Vagina (tissue), 2 donors: ENCODE measurements around the gene RTN4IP1. TPM values are rescaled to one million over a fixed set of nuclear protein-coding genes. Genes with fewer than 3 reads are reported as not detected.

Experiments used
- DNase-seq, 2 donors: peaks; one replicate each; pipeline ENCODE4 v3.0.0-alpha.2; 2017; ENCODE audit errors: extremely low spot score in 2 of 2
- H3K27ac ChIP-seq: fragments of 200-600 bp; sonication (generic); one replicate; pipeline ENCODE4 v1.5.1; 2019
- H3K27me3 ChIP-seq: fragments of 200-600 bp; sonication (generic); one replicate; pipeline ENCODE4 v1.5.1; 2019
- H3K36me3 ChIP-seq, 2 donors: fragments of 200-600 bp; sonication (generic); one replicate each; pipeline ENCODE4 v1.5.1; 2017 to 2019
- H3K4me1 ChIP-seq: fragments of 200-600 bp; sonication (generic); one replicate; pipeline ENCODE4 v1.5.1; 2019
- H3K4me3 ChIP-seq, 2 donors: fragments of 200-600 bp; sonication (generic); 1 replicate in 1 of 2; 2 replicates in 1 of 2; pipeline ENCODE4 v1.5.1; 2016 to 2019
- H3K9me3 ChIP-seq: fragments of 200-600 bp; sonication (generic); one replicate; pipeline ENCODE4 v1.5.1; 2019
- CTCF ChIP-seq, 3 experiments: fragments of 450-650 bp in 2 of 3; fragments of 200-600 bp in 1 of 3; sonication (generic) in 1 of 3; IDR thresholded peaks; one replicate each; pipeline ENCODE4 v1.5.1; 2017 to 2019; ENCODE audit warnings: antibody characterized with exemption in 3 of 3, mild to moderate bottlenecking in 2 of 3, moderate library complexity in 2 of 3
- POLR2A ChIP-seq, 2 donors: fragments of 450-650 bp; IDR thresholded peaks; one replicate each; pipeline ENCODE4 v1.6.1; 2017; ENCODE audit warnings: antibody characterized with exemption in 2 of 2, mild to moderate bottlenecking in 2 of 2, moderate library complexity in 2 of 2
- POLR2AphosphoS5 ChIP-seq, 2 donors: sonication (generic); formaldehyde crosslinking; IDR thresholded peaks; one replicate each; pipeline ENCODE4 v1.9.0; 2017; ENCODE audit warnings: antibody characterized with exemption in 2 of 2, mild to moderate bottlenecking in 2 of 2, low read depth in 1 of 2; ENCODE audit not compliant: insufficient read depth in 1 of 2
- intact Hi-C: fragments of 100-400 bp; cut with DNase I; formaldehyde crosslinking; loops from one replicate; pipeline ENCODE4 v1.15.1; 2023
- total RNA-seq: library from RNA; depleted of rRNA; stranded (reverse); fragments of >200 nt; gene quantifications from one replicate; pipeline ENCODE4 v1.2.3, GENCODE V29; 2016

RTN4IP1 gene
- total RNA-seq, 1 donor from 2014 or later: 2.9 TPM

- H3K27ac ChIP-seq: no peak overlapping the region
- no peaks in the 10 kb centered on the region for H3K27me3 ChIP-seq
- intact Hi-C loops: no loop called here
- H3K4me1 ChIP-seq: peaks cover 19% of the 10 kb centered on the region
- no peak overlapping the region for H3K4me3 ChIP-seq
- H3K9me3 ChIP-seq: no peaks in the 10 kb centered on the region
- H3K36me3 ChIP-seq: no peaks in the 10 kb centered on the region
- DNase-seq: no peak
- TF ChIP-seq CTCF (IDR thresholded peaks at IDR 0.05): no peak
- no peak for TF ChIP-seq POLR2AphosphoS5 (IDR thresholded peaks at IDR 0.05; ENCODE audit: insufficient read depth in 1 of 2, low read depth in 1 of 2)
- no peak for TF ChIP-seq POLR2A (IDR thresholded peaks at IDR 0.05)
Measured at GRCh38 chr6:106547601-106548453, 81.5 kb downstream of the RTN4IP1 start.

- H3K4me3 ChIP-seq: no peak overlapping the region
- no peaks in the 10 kb centered on the region for H3K27me3 ChIP-seq
- H3K27ac ChIP-seq: no peak overlapping the region
- no peak for DNase-seq
- H3K4me1 ChIP-seq: peaks cover 19% of the 10 kb centered on the region
- TF ChIP-seq POLR2A (IDR thresholded peaks at IDR 0.05) (no peak), CTCF (IDR thresholded peaks at IDR 0.05) (no peak), POLR2AphosphoS5 (IDR thresholded peaks at IDR 0.05; ENCODE audit: insufficient read depth in 1 of 2, low read depth in 1 of 2) (peak in 1 of 2 donors; percentile 42)
- no peaks in the 10 kb centered on the region for H3K9me3 ChIP-seq
- no peaks in the 10 kb centered on the region for H3K36me3 ChIP-seq
- intact Hi-C loops: no loop called here
Measured at GRCh38 chr6:106546691-106547414, 82.4 kb downstream of the RTN4IP1 start.

- H3K27ac ChIP-seq: no peak overlapping the region
- H3K4me3 ChIP-seq: no peak overlapping the region
- intact Hi-C loops: no loop called here
- H3K36me3 ChIP-seq: no peaks in the 10 kb centered on the region
- no peaks in the 10 kb centered on the region for H3K27me3 ChIP-seq
- TF ChIP-seq POLR2A (IDR thresholded peaks at IDR 0.05) (no peak), CTCF (IDR thresholded peaks at IDR 0.05) (no peak), POLR2AphosphoS5 (IDR thresholded peaks at IDR 0.05; ENCODE audit: insufficient read depth in 1 of 2, low read depth in 1 of 2) (no peak)
- H3K9me3 ChIP-seq: no peaks in the 10 kb centered on the region
- DNase-seq: no peak
- H3K4me1 ChIP-seq: peaks cover 19% of the 10 kb centered on the region
Measured at GRCh38 chr6:106546261-106546690, 83.0 kb downstream of the RTN4IP1 start.

- H3K27ac ChIP-seq: no peak overlapping the region
- H3K27me3 ChIP-seq: no peaks in the 10 kb centered on the region
- no peak for DNase-seq
- H3K9me3 ChIP-seq: no peaks in the 10 kb centered on the region
- peaks cover 6% of the 10 kb centered on the region for H3K4me1 ChIP-seq
- H3K36me3 ChIP-seq: no peaks in the 10 kb centered on the region
- intact Hi-C loops: no loop called here
- no peak overlapping the region for H3K4me3 ChIP-seq
- no peak for TF ChIP-seq POLR2A (IDR thresholded peaks at IDR 0.05)
- no peak for TF ChIP-seq CTCF (IDR thresholded peaks at IDR 0.05)
- TF ChIP-seq POLR2AphosphoS5 (IDR thresholded peaks at IDR 0.05; ENCODE audit: insufficient read depth in 1 of 2, low read depth in 1 of 2): no peak
Measured at GRCh38 chr6:106540907-106541306, 88.4 kb downstream of the RTN4IP1 start.
